T-helper 2 cell treated with Interferon-gamma antibody and Interleukin-4, amounts not matched to agents 5 μg/mL and 100 μg/mL, for 36 hours (primary cell): ENCODE results near the gene ADARB1.
"Not testable (repeated sequence)": the region's sequence is repeated elsewhere in the genome, so short reads cannot be mapped to it uniquely, and the experiment has no call there.

ENCODE experiments used
- DNase-seq: peaks from one replicate; pipeline ENCODE4 v3.0.0; 2021; ENCODE audit warnings: low spot score
- H3K27ac Mint-ChIP-seq: one replicate; pipeline ENCODE4 v1.8.0; 2021; ENCODE audit warnings: mild to moderate bottlenecking, mixed read lengths
- H3K27me3 Mint-ChIP-seq: one replicate; pipeline ENCODE4 v1.8.0; 2021; ENCODE audit warnings: low read depth, mixed read lengths
- H3K36me3 Mint-ChIP-seq: one replicate; pipeline ENCODE4 v1.8.0; 2021; ENCODE audit warnings: low read depth, mixed read lengths
- H3K4me1 Mint-ChIP-seq: one replicate; pipeline ENCODE4 v1.8.0; 2021; ENCODE audit warnings: low read depth, mixed read lengths
- H3K4me3 Mint-ChIP-seq: one replicate; pipeline ENCODE4 v1.8.0; 2022; ENCODE audit warnings: mild to moderate bottlenecking, moderate library complexity, mixed read lengths
- H3K9me3 Mint-ChIP-seq: one replicate; pipeline ENCODE4 v1.8.0; 2021; ENCODE audit warnings: mixed read lengths

The ADARB1 gene, protein sequence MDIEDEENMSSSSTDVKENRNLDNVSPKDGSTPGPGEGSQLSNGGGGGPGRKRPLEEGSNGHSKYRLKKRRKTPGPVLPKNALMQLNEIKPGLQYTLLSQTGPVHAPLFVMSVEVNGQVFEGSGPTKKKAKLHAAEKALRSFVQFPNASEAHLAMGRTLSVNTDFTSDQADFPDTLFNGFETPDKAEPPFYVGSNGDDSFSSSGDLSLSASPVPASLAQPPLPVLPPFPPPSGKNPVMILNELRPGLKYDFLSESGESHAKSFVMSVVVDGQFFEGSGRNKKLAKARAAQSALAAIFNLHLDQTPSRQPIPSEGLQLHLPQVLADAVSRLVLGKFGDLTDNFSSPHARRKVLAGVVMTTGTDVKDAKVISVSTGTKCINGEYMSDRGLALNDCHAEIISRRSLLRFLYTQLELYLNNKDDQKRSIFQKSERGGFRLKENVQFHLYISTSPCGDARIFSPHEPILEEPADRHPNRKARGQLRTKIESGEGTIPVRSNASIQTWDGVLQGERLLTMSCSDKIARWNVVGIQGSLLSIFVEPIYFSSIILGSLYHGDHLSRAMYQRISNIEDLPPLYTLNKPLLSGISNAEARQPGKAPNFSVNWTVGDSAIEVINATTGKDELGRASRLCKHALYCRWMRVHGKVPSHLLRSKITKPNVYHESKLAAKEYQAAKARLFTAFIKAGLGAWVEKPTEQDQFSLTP

GRCh38 chr21:45074048-45074817 lies at the start of gene ADARB1:
ADARB1 (plus strand) TSS chr21:45074580; CDS start chr21:45171657, 97,077 bp downstream.
- H3K4me1 Mint-ChIP-seq = peaks cover 39% of the 10 kb centered on the region
- H3K36me3 Mint-ChIP-seq = peaks cover 1% of the 10 kb centered on the region
- no peaks in the 10 kb centered on the region for H3K27me3 Mint-ChIP-seq
- H3K27ac Mint-ChIP-seq = peak within 1 kb of the TSS; percentile 93
- peak within 1 kb of the TSS; percentile 97 for H3K4me3 Mint-ChIP-seq
- no peaks in the 10 kb centered on the region for H3K9me3 Mint-ChIP-seq
- DNase-seq = peak; percentile 72

GRCh38 chr21:45026066-45026745 lies 48.2 kb upstream of the ADARB1 start:
- peaks cover 17% of the 10 kb centered on the region for H3K27me3 Mint-ChIP-seq
- H3K36me3 Mint-ChIP-seq = no peaks in the 10 kb centered on the region
- DNase-seq = no peak
- H3K4me3 Mint-ChIP-seq = no peak overlapping the region
- H3K9me3 Mint-ChIP-seq = peaks cover 5% of the 10 kb centered on the region
- H3K4me1 Mint-ChIP-seq = no peaks in the 10 kb centered on the region
- H3K27ac Mint-ChIP-seq = no peak overlapping the region

- Mint-ChIP-seq H3K4me3 (no peak overlapping the region), H3K4me1 (no peaks in the 10 kb centered on the region), H3K36me3 (no peaks in the 10 kb centered on the region), H3K27me3 (peaks cover 17% of the 10 kb centered on the region), H3K9me3 (peaks cover 5% of the 10 kb centered on the region), H3K27ac (no peak overlapping the region)
- DNase-seq = no peak
These were observed 47.6 kb upstream of the ADARB1 start for GRCh38 chr21:45026826-45027225.

DNA sequence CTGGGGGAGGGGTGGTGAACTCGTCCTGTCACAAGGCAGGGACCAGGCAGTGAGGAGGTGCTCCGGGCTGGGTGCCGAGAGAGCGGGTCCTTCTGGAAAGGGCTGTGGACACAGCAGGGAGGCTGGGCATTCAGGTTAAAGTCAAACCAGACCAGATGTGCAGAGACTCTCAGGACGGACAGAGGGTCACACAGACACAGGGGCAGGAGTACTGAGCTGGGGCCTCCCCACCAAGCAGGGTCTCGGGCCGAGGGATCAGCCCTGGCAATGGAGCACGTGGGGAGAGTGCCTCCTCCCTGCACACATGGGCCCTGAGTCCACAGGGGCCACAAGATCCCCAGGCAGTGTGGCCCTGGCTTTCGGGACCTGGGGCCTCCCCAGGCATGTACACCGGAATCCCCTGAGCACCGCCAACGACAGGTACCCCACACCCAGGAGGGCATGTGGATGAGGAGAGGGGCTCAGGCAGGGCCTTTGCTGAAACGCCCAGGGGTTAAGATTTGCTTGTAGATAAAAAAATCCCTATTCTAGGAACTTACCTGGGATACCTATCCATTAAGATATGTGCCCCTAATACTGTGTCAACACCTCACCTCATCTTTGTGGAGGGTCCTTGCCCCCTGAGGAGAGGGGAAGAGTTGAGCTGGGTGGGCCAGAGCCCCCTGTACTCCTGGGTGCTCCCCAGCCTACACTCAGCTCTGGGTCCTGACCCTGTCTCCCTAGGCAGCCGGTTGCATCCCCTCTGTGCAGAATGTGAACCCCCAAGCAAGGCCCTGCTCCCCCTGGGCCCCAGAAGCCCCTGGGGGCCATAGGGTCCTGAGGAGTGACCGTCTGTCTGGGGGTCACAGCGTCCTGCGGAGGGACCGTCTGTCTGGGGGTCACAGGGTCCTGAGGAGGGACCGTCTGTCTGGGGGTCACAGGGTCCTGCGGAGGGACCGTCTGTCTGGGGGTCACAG lies 46.9 kb upstream of the ADARB1 start:
- Mint-ChIP-seq H3K36me3 (no peaks in the 10 kb centered on the region), H3K27ac (no peak overlapping the region)

GRCh38 chr21:45028645-45029044 lies 45.7 kb upstream of the ADARB1 start:
- peaks cover 14% of the 10 kb centered on the region for H3K27me3 Mint-ChIP-seq
- not testable (repeated sequence) for H3K27ac Mint-ChIP-seq, DNase-seq, H3K4me1 Mint-ChIP-seq, H3K36me3 Mint-ChIP-seq, H3K9me3 Mint-ChIP-seq, H3K4me3 Mint-ChIP-seq

More for the DNA sequence above, 46.9 kb upstream of the ADARB1 start:
- peaks cover 17% of the 10 kb centered on the region for H3K27me3 Mint-ChIP-seq
- H3K4me3 Mint-ChIP-seq = no peak overlapping the region
- H3K4me1 Mint-ChIP-seq = no peaks in the 10 kb centered on the region
- peaks cover 5% of the 10 kb centered on the region for H3K9me3 Mint-ChIP-seq
- no peak for DNase-seq

GRCh38 chr21:45029298-45029947 lies 45.0 kb upstream of the ADARB1 start:
- Mint-ChIP-seq H3K36me3 (no peaks in the 10 kb centered on the region), H3K4me3 (no peak overlapping the region)
- DNase-seq = no peak

GRCh38 chr21:45029948-45030681 lies 44.3 kb upstream of the ADARB1 start:
- Mint-ChIP-seq H3K27ac (no peak overlapping the region), H3K27me3 (peaks cover 11% of the 10 kb centered on the region), H3K4me3 (no peak overlapping the region), H3K36me3 (no peaks in the 10 kb centered on the region), H3K9me3 (no peaks in the 10 kb centered on the region), H3K4me1 (no peaks in the 10 kb centered on the region)
- no peak for DNase-seq

More at GRCh38 chr21:45029298-45029947, 45.0 kb upstream of the ADARB1 start:
- Mint-ChIP-seq H3K9me3 (no peaks in the 10 kb centered on the region), H3K27ac (no peak overlapping the region), H3K27me3 (peaks cover 13% of the 10 kb centered on the region), H3K4me1 (no peaks in the 10 kb centered on the region)

- Mint-ChIP-seq H3K27me3 (peaks cover 8% of the 10 kb centered on the region), H3K27ac (no peak overlapping the region)
- DNase-seq = no peak
These were observed 43.5 kb upstream of the ADARB1 start for GRCh38 chr21:45030682-45031570.

GRCh38 chr21:45031571-45032191 lies 42.7 kb upstream of the ADARB1 start:
- DNase-seq = no peak
- Mint-ChIP-seq H3K36me3 (no peaks in the 10 kb centered on the region), H3K4me3 (no peak overlapping the region), H3K4me1 (no peaks in the 10 kb centered on the region), H3K27me3 (peaks cover 8% of the 10 kb centered on the region), H3K9me3 (peaks cover 9% of the 10 kb centered on the region), H3K27ac (no peak overlapping the region)

More at GRCh38 chr21:45030682-45031570, 43.5 kb upstream of the ADARB1 start:
- Mint-ChIP-seq H3K9me3 (peaks cover 4% of the 10 kb centered on the region), H3K36me3 (no peaks in the 10 kb centered on the region), H3K4me3 (no peak overlapping the region), H3K4me1 (no peaks in the 10 kb centered on the region)

GRCh38 chr21:45032332-45032731 lies 42.0 kb upstream of the ADARB1 start:
- DNase-seq = no peak
- H3K4me1 Mint-ChIP-seq = no peaks in the 10 kb centered on the region
- H3K9me3 Mint-ChIP-seq = peaks cover 16% of the 10 kb centered on the region
- H3K36me3 Mint-ChIP-seq = no peaks in the 10 kb centered on the region
- no peak overlapping the region for H3K4me3 Mint-ChIP-seq
- H3K27ac Mint-ChIP-seq = no peak overlapping the region
- H3K27me3 Mint-ChIP-seq = peaks cover 8% of the 10 kb centered on the region
